ENCODE measurements around the gene ASB2. TPM values are rescaled to one million over a fixed set of nuclear protein-coding genes. Genes with fewer than 3 reads are reported as not detected.

ASB2 gene
- polyA plus RNA-seq, 1 of the 3 experiments (the other 2 are of a cell fraction), result 0.15 TPM

DNA sequence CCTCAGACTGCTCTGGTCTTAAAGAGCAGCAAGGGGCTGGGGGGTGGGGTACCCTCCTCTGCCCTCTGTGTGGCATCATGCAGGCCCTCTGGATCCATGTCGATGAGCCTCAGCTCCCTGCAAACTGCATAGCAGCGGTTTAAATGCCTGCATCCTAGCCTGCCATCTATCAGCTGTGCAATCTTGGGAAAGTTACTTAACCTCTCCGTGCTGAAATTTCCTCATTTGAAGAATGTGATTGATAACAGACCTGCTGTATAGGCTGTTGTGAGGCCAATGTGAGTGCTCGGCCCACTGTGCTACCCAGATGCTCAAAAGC lies 45.4 kb downstream of the ASB2 start:
- Histone ChIP-seq H3K27me3 (ENCODE audit: insufficient read depth) (peaks cover 11% of the 10 kb centered on the region; the same call in 1 of the 2 replicates), H3K36me3 (replicated peaks in 1 of 2; ENCODE audit: control insufficient read depth in 1 of 2, insufficient read depth in 2 of 2, low read length in 1 of 2) (no peaks in the 10 kb centered on the region), H3K4me3 (ENCODE audit: low read depth in 2 of 2, low read length in 1 of 2) (no peak overlapping the region), H3K9me2 (no peaks in the 10 kb centered on the region), H3F3A (replicated peaks; ENCODE audit: insufficient read depth) (no peaks in the 10 kb centered on the region), H3K4me2 (no peak overlapping the region), H3K9ac (no peak overlapping the region), H3K9me3 (no peaks in the 10 kb centered on the region), H3K4me1 (ENCODE audit: control insufficient read depth in 1 of 2, insufficient read depth in 2 of 2, low read depth in 1 of 2, low read length in 1 of 2) (no peaks in the 10 kb centered on the region), H4K20me1 (ENCODE audit: insufficient read depth) (no peaks in the 10 kb centered on the region), H3K27ac (ENCODE audit: low read depth in 2 of 2, low read length in 1 of 2) (no peak overlapping the region), H2AFZ (ENCODE audit: low read depth) (no peak overlapping the region), H3K79me2 (ENCODE audit: insufficient read depth) (no peaks in the 10 kb centered on the region)
- TF ChIP-seq, protein P1, sequence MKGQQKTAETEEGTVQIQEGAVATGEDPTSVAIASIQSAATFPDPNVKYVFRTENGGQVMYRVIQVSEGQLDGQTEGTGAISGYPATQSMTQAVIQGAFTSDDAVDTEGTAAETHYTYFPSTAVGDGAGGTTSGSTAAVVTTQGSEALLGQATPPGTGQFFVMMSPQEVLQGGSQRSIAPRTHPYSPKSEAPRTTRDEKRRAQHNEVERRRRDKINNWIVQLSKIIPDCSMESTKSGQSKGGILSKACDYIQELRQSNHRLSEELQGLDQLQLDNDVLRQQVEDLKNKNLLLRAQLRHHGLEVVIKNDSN (IDR thresholded peaks at IDR 0.05; ENCODE audit: borderline replicate concordance, low read depth), result no peak
- no peak for TF ChIP-seq FOXJ3 (CRISPR knock-in tag; IDR thresholded peaks at IDR 0.05)
- no peak for TF ChIP-seq JUND (IDR thresholded peaks at IDR 0.05)
- no peak for TF ChIP-seq TAF1 (IDR thresholded peaks at IDR 0.05; ENCODE audit: borderline replicate concordance, low read depth, low read length)
- TF ChIP-seq ELF1 (IDR thresholded peaks at IDR 0.05), result no peak
- TF ChIP-seq YY1 (IDR thresholded peaks at IDR 0.05; ENCODE audit: low read depth), result no peak
- TF ChIP-seq, protein P2, sequence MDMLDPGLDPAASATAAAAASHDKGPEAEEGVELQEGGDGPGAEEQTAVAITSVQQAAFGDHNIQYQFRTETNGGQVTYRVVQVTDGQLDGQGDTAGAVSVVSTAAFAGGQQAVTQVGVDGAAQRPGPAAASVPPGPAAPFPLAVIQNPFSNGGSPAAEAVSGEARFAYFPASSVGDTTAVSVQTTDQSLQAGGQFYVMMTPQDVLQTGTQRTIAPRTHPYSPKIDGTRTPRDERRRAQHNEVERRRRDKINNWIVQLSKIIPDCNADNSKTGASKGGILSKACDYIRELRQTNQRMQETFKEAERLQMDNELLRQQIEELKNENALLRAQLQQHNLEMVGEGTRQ (IDR thresholded peaks at IDR 0.05; ENCODE audit: borderline replicate concordance, low read depth, low read length), result no peak
- TF ChIP-seq, protein P3, sequence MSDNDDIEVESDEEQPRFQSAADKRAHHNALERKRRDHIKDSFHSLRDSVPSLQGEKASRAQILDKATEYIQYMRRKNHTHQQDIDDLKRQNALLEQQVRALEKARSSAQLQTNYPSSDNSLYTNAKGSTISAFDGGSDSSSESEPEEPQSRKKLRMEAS (IDR thresholded peaks at IDR 0.05; ENCODE audit: low read depth), result no peak
- no peak for TF ChIP-seq RAD21 (IDR thresholded peaks at IDR 0.05; ENCODE audit: low read length)
- TF ChIP-seq GATA2 (CRISPR knock-in tag; IDR thresholded peaks at IDR 0.05), result no peak
- no peak for TF ChIP-seq GABPA (IDR thresholded peaks at IDR 0.05; ENCODE audit: low read depth)
- TF ChIP-seq FOXM1 (IDR thresholded peaks at IDR 0.05; ENCODE audit: low read depth), result no peak
- ChIA-PET CTCF (interaction anchor here (0.8 to 2.2 kb wide), 4 partner anchors 9 to 276 kb away, joined by 3 to 22 read pairs (median 6); no protein-coding TSS in a partner anchor), POLR2A (no interaction called here)
- 37% methylated on average over 4 of the region's 4 CpGs for WGBS (ENCODE audit: low lambda C conversion rate)
- DNase-seq, result no peak

DNA sequence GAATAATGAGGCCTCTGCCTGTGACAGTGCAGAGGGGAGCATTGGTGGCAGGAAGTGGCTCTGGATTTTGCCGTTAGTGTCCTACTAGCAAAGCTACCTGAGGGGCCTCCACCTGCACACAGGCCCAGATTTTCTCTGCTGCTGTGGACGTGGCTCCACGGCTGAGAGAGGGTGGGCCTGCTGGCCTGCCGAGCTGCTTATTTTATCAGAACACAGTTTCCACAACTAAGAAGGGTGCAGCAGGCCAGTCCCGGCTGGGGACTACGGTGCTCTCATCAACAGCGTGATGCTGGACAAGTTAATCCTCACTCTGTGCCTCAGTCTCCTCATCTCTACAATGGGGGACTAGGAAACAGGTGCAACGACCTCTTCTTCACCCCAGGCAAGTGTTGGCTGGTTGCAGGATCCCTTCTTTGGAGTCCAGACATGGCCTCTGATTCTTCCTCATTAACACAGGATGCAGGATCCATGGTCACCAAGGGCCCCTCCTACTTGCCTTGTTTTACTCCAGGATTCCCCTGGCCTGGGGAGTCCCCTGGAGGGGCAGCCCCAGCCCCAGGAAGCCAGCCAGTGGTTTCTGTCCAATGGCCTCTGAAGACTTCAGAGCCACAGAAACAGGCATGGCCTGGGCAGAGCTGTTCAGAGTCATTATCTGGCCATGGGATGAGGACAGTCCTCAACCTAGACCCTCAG lies 45.9 kb downstream of the ASB2 start:
- no peak overlapping the region for H2AFZ ChIP-seq (ENCODE audit: low read depth)
- no peaks in the 10 kb centered on the region for H4K20me1 ChIP-seq (ENCODE audit: insufficient read depth)
- H3K9me2 ChIP-seq, result no peaks in the 10 kb centered on the region
- H3F3A ChIP-seq (replicated peaks; ENCODE audit: insufficient read depth), result no peaks in the 10 kb centered on the region
- no peak for DNase-seq
- WGBS (ENCODE audit: low lambda C conversion rate), result 43% methylated on average over 4 of the region's 8 CpGs
- ChIA-PET CTCF (interaction anchor here (0.8 to 2.2 kb wide), 4 partner anchors 9 to 199 kb away, joined by 3 to 22 read pairs (median 5); partner anchors contain the start of gene IFI27L2), POLR2A (no interaction called here)
- no peaks in the 10 kb centered on the region for H3K79me2 ChIP-seq (ENCODE audit: insufficient read depth)
- no peak overlapping the region for H3K9ac ChIP-seq
- TF ChIP-seq RCOR1 (IDR thresholded peaks at IDR 0.05; ENCODE audit: low read length), result no peak
- no peak for TF ChIP-seq ELF1 (IDR thresholded peaks at IDR 0.05)
- H3K4me1 ChIP-seq (ENCODE audit: control insufficient read depth in 1 of 2, insufficient read depth in 2 of 2, low read depth in 1 of 2, low read length in 1 of 2), result no peaks in the 10 kb centered on the region
- peaks cover 11% of the 10 kb centered on the region; the same call in 1 of the 2 replicates for H3K27me3 ChIP-seq (ENCODE audit: insufficient read depth)
- H3K9me3 ChIP-seq, result no peaks in the 10 kb centered on the region
- H3K36me3 ChIP-seq (replicated peaks in 1 of 2; ENCODE audit: control insufficient read depth in 1 of 2, insufficient read depth in 2 of 2, low read length in 1 of 2), result no peaks in the 10 kb centered on the region
- H3K27ac ChIP-seq (ENCODE audit: low read depth in 2 of 2, low read length in 1 of 2), result no peak overlapping the region
- no peak overlapping the region for H3K4me2 ChIP-seq
- H3K4me3 ChIP-seq (ENCODE audit: low read depth in 2 of 2, low read length in 1 of 2), result no peak overlapping the region

All from SK-N-SH (cell line).